Mucosa of stomach (tissue), 1 donor: ENCODE measurements around the gene NUP107.
"Not testable (repeated sequence)": the region's sequence is repeated elsewhere in the genome, so short reads cannot be mapped to it uniquely, and the experiment has no call there.

Experiments
- H3K27me3 ChIP-seq: one replicate; pipeline ENCODE4 v1.7.0; 2013; ENCODE audit warnings: mild to moderate bottlenecking, low read length; ENCODE audit not compliant: control insufficient read depth, insufficient read depth
- H3K36me3 ChIP-seq: one replicate; pipeline ENCODE4 v1.7.0; 2013; ENCODE audit warnings: low read length; ENCODE audit not compliant: control insufficient read depth, insufficient read depth
- H3K4me1 ChIP-seq: one replicate; pipeline ENCODE4 v1.7.0; 2013; ENCODE audit warnings: mild to moderate bottlenecking, low read length; ENCODE audit not compliant: control insufficient read depth, insufficient read depth
- H3K4me3 ChIP-seq: one replicate; pipeline ENCODE4 v1.7.0; 2013; ENCODE audit warnings: low read length
- H3K9ac ChIP-seq: one replicate; pipeline ENCODE4 v1.7.0; 2013; ENCODE audit warnings: mild to moderate bottlenecking, low read length, moderate library complexity
- H3K9me3 ChIP-seq: one replicate; pipeline ENCODE4 v1.7.0; 2013; ENCODE audit warnings: mild to moderate bottlenecking, low read length, moderate library complexity; ENCODE audit not compliant: control insufficient read depth
- donor health status: Pancreatic carcinoma.

Gene NUP107

GRCh38 chr12:68671179-68671578 lies 15.6 kb upstream of the NUP107 start:
- H3K4me3 ChIP-seq, result no peak overlapping the region
- no peaks in the 10 kb centered on the region for H3K27me3 ChIP-seq
- H3K9me3 ChIP-seq, result no peaks in the 10 kb centered on the region
- no peak overlapping the region for H3K9ac ChIP-seq
- H3K4me1 ChIP-seq, result no peaks in the 10 kb centered on the region
- no peaks in the 10 kb centered on the region for H3K36me3 ChIP-seq

- H3K9ac ChIP-seq, result no peak overlapping the region
- H3K4me1 ChIP-seq, result no peaks in the 10 kb centered on the region
- no peaks in the 10 kb centered on the region for H3K36me3 ChIP-seq
- no peak overlapping the region for H3K4me3 ChIP-seq
- H3K27me3 ChIP-seq, result no peaks in the 10 kb centered on the region
- no peaks in the 10 kb centered on the region for H3K9me3 ChIP-seq
Observed at GRCh38 chr12:68673788-68674187, 13.0 kb upstream of the NUP107 start.

- Histone ChIP-seq H3K9ac (no peak overlapping the region), H3K4me1 (no peaks in the 10 kb centered on the region), H3K4me3 (no peak overlapping the region), H3K36me3 (no peaks in the 10 kb centered on the region), H3K27me3 (no peaks in the 10 kb centered on the region), H3K9me3 (no peaks in the 10 kb centered on the region)
Observed at GRCh38 chr12:68674376-68674775, 12.4 kb upstream of the NUP107 start.

- Histone ChIP-seq H3K36me3 (no peaks in the 10 kb centered on the region), H3K9ac (no peak overlapping the region)
Observed at GRCh38 chr12:68675101-68675842, 11.5 kb upstream of the NUP107 start.

GRCh38 chr12:68676854-68677253 lies 9.9 kb upstream of the NUP107 start:
- H3K4me1 ChIP-seq, H3K4me3 ChIP-seq, H3K9me3 ChIP-seq, H3K27me3 ChIP-seq, H3K36me3 ChIP-seq: not testable (repeated sequence)
- peak overlapping the region; percentile 62 for H3K9ac ChIP-seq

More at GRCh38 chr12:68675101-68675842, 11.5 kb upstream of the NUP107 start:
- no peak overlapping the region for H3K4me3 ChIP-seq
- H3K9me3 ChIP-seq, result no peaks in the 10 kb centered on the region
- no peaks in the 10 kb centered on the region for H3K4me1 ChIP-seq
- no peaks in the 10 kb centered on the region for H3K27me3 ChIP-seq

- H3K36me3 ChIP-seq, result no peaks in the 10 kb centered on the region
- H3K9me3 ChIP-seq, result no peaks in the 10 kb centered on the region
- H3K27me3 ChIP-seq, result no peaks in the 10 kb centered on the region
- H3K4me1 ChIP-seq, result peaks cover 18% of the 10 kb centered on the region
- peak overlapping the region; percentile 85 for H3K9ac ChIP-seq
- peak overlapping the region; percentile 87 for H3K4me3 ChIP-seq
Observed at GRCh38 chr12:68686262-68686594, 550 bp upstream of the NUP107 start.

GRCh38 chr12:68695454-68695853 lies 8.7 kb downstream of the NUP107 start:
- Histone ChIP-seq H3K27me3 (no peaks in the 10 kb centered on the region), H3K36me3 (peaks cover 4% of the 10 kb centered on the region), H3K4me3 (no peak overlapping the region), H3K9ac (no peak overlapping the region), H3K9me3 (no peaks in the 10 kb centered on the region), H3K4me1 (no peaks in the 10 kb centered on the region)

- Histone ChIP-seq H3K9me3 (no peaks in the 10 kb centered on the region), H3K4me3 (no peak overlapping the region), H3K36me3 (peaks cover 4% of the 10 kb centered on the region), H3K27me3 (no peaks in the 10 kb centered on the region), H3K4me1 (no peaks in the 10 kb centered on the region), H3K9ac (no peak overlapping the region)
Observed at GRCh38 chr12:68699486-68699885, 12.7 kb downstream of the NUP107 start.

GRCh38 chr12:68727776-68728175 lies 41.0 kb downstream of the NUP107 start:
- H3K9ac ChIP-seq, result no peak overlapping the region
- H3K27me3 ChIP-seq, result no peaks in the 10 kb centered on the region
- no peak overlapping the region for H3K4me3 ChIP-seq
- H3K9me3 ChIP-seq, result no peaks in the 10 kb centered on the region
- no peaks in the 10 kb centered on the region for H3K4me1 ChIP-seq
- no peaks in the 10 kb centered on the region for H3K36me3 ChIP-seq

- no peaks in the 10 kb centered on the region for H3K4me1 ChIP-seq
- H3K4me3 ChIP-seq, result no peak overlapping the region
- no peaks in the 10 kb centered on the region for H3K36me3 ChIP-seq
- H3K27me3 ChIP-seq, result no peaks in the 10 kb centered on the region
- no peak overlapping the region for H3K9ac ChIP-seq
- no peaks in the 10 kb centered on the region for H3K9me3 ChIP-seq
Observed at GRCh38 chr12:68733661-68734071, 46.9 kb downstream of the NUP107 start.

- Histone ChIP-seq H3K4me3 (no peak overlapping the region), H3K4me1 (no peaks in the 10 kb centered on the region), H3K9me3 (no peaks in the 10 kb centered on the region), H3K27me3 (no peaks in the 10 kb centered on the region), H3K9ac (no peak overlapping the region), H3K36me3 (no peaks in the 10 kb centered on the region)
Observed at GRCh38 chr12:68739891-68740290, 53.1 kb downstream of the NUP107 start.

GRCh38 chr12:68743356-68743755 lies 56.6 kb downstream of the NUP107 start:
- no peak overlapping the region for H3K4me3 ChIP-seq
- H3K9ac ChIP-seq, result no peak overlapping the region
- no peaks in the 10 kb centered on the region for H3K36me3 ChIP-seq
- H3K9me3 ChIP-seq, result no peaks in the 10 kb centered on the region
- H3K4me1 ChIP-seq, result peaks cover 11% of the 10 kb centered on the region
- no peaks in the 10 kb centered on the region for H3K27me3 ChIP-seq
